B cell (primary cell): ENCODE results near the gene FRG2B. TPM values are rescaled to one million over a fixed set of nuclear protein-coding genes. Genes with fewer than 3 reads are reported as not detected.
"Not testable (repeated sequence)": the region's sequence is repeated elsewhere in the genome, so short reads cannot be mapped to it uniquely, and the experiment has no call there.

Experiments
- ATAC-seq: fragments of 200-7000 bp; cut with Tn5 transposase; one replicate; pipeline ENCODE4 v1.10.0; 2021; ENCODE audit warnings: low read depth, mild to moderate bottlenecking, moderate number of reproducible peaks, moderate library complexity
- CTCF ChIA-PET: fragments of 350-600 bp; sonication (Branson Sonifier 250); formaldehyde crosslinking; loops from one replicate; lab custom pipeline; 2021; ENCODE audit warnings: antibody characterized with exemption, inconsistent platforms; lab: Charles Lee
- POLR2A ChIA-PET: fragments of 350-600 bp; sonication (Branson Sonifier 250); formaldehyde crosslinking; loops from one replicate; lab custom pipeline; 2021; ENCODE audit warnings: antibody characterized with exemption; lab: Charles Lee
- DNase-seq: peaks from one replicate; pipeline ENCODE4 v3.0.0; 2013
- H2AFZ ChIP-seq: 2 replicates; pipeline ENCODE4 v1.6.1; 2012; ENCODE audit warnings: mild to moderate bottlenecking, low read depth, low read length; ENCODE audit not compliant: insufficient read depth, poor library complexity, severe bottlenecking
- H3K27ac ChIP-seq, 2 donors: 1 replicate in 1 of 2; 2 replicates in 1 of 2; pipeline ENCODE4 v1.5.1; 2012 to 2013; ENCODE audit warnings: low read length in 2 of 2, mild to moderate bottlenecking in 2 of 2, moderate library complexity in 1 of 2
- H3K27me3 ChIP-seq, 4 experiments: fragments of 200-600 bp in 1 of 4; sonication (generic) in 1 of 4; replicated peaks in 1 of 4; 1 replicate in 2 of 4; 2 replicates in 2 of 4; pipeline versions ENCODE4 v1.6.1 to v1.7.0; 2013 to 2016; ENCODE audit warnings: low read length in 3 of 4, mild to moderate bottlenecking in 2 of 4, mixed read lengths in 1 of 4, moderate library complexity in 1 of 4; ENCODE audit not compliant: insufficient read depth in 4 of 4, control insufficient read depth in 3 of 4; ENCODE audit errors: control extremely low read depth in 1 of 4
- H3K36me3 ChIP-seq, 2 experiments: replicated peaks in 1 of 2; 1 replicate in 1 of 2; 2 replicates in 1 of 2; pipeline versions ENCODE4 v1.6.1 to v1.7.1; 2013; ENCODE audit warnings: low read length in 1 of 2; ENCODE audit not compliant: insufficient read depth in 2 of 2, control insufficient read depth in 1 of 2; ENCODE audit errors: control extremely low read depth in 1 of 2, extremely low read depth in 1 of 2
- H3K4me1 ChIP-seq, 2 donors: fragments of 200-600 bp in 1 of 2; sonication (generic) in 1 of 2; 1 replicate in 1 of 2; 2 replicates in 1 of 2; pipeline versions ENCODE4 v1.5.1 to v1.6.1; 2013 to 2017; ENCODE audit warnings: low read length in 2 of 2; ENCODE audit not compliant: control insufficient read depth in 2 of 2, insufficient read depth in 2 of 2
- H3K4me2 ChIP-seq: replicated peaks from 2 replicates; pipeline ENCODE3; 2012; ENCODE audit warnings: mild to moderate bottlenecking, low read depth, low read length; ENCODE audit not compliant: poor library complexity, severe bottlenecking
- H3K4me3 ChIP-seq, 5 experiments: fragments of 200-600 bp in 1 of 5; sonication (generic) in 1 of 5; 1 replicate in 3 of 5; 2 replicates in 2 of 5; pipeline versions ENCODE4 v1.5.1 to v1.7.0; 2011 to 2016; ENCODE audit warnings: low read length in 4 of 5, mild to moderate bottlenecking in 4 of 5, low read depth in 2 of 5, control low read depth in 1 of 5, moderate library complexity in 1 of 5; ENCODE audit not compliant: insufficient read depth in 1 of 5; ENCODE audit errors: control extremely low read depth in 1 of 5, extremely low read depth in 1 of 5
- H3K79me2 ChIP-seq: fragments of 200-600 bp; sonication (generic); one replicate; pipeline ENCODE4 v1.6.0; 2016; ENCODE audit warnings: low read length; ENCODE audit not compliant: control insufficient read depth, insufficient read depth
- H3K9ac ChIP-seq: fragments of 200-600 bp; sonication (generic); 2 replicates; pipeline ENCODE4 v1.6.1; 2017; ENCODE audit warnings: mild to moderate bottlenecking, low read length, moderate library complexity
- H3K9me3 ChIP-seq, 3 donors: one replicate each; pipeline versions ENCODE4 v1.6.1 to v1.7.1; 2013; ENCODE audit warnings: low read length in 2 of 3; ENCODE audit not compliant: control insufficient read depth in 2 of 3, insufficient read depth in 1 of 3; ENCODE audit errors: control extremely low read depth in 1 of 3
- H4K20me1 ChIP-seq: 2 replicates; pipeline ENCODE4 v1.6.0; 2012; ENCODE audit warnings: mild to moderate bottlenecking, low read length; ENCODE audit not compliant: insufficient read depth, control insufficient read depth, poor library complexity, severe bottlenecking
- H3K27ac Mint-ChIP-seq: one replicate; pipeline ENCODE4 v1.8.0; 2021; ENCODE audit warnings: mixed read lengths
- H3K27me3 Mint-ChIP-seq: one replicate; pipeline ENCODE4 v1.8.0; 2021; ENCODE audit warnings: mixed read lengths
- H3K4me1 Mint-ChIP-seq: one replicate; pipeline ENCODE4 v1.8.0; 2021; ENCODE audit warnings: mixed read lengths
- H3K4me3 Mint-ChIP-seq: one replicate; pipeline ENCODE4 v1.8.0; 2021; ENCODE audit warnings: mixed read lengths
- H3K9me3 Mint-ChIP-seq: one replicate; pipeline ENCODE4 v1.8.0; 2022; ENCODE audit warnings: mixed read lengths; ENCODE audit not compliant: insufficient read depth
- CTCF ChIP-seq: fragments of 200-600 bp; IDR thresholded peaks from one replicate; pipeline ENCODE4 v1.8.0; 2022; ENCODE audit warnings: antibody characterized with exemption, mild to moderate bottlenecking
- EZH2 ChIP-seq: IDR thresholded peaks from 2 replicates; pipeline ENCODE4 v1.6.1; 2012; ENCODE audit warnings: borderline replicate concordance, low read depth, mild to moderate bottlenecking, moderate library complexity, low read length; ENCODE audit not compliant: insufficient read depth, poor library complexity, severe bottlenecking
- WGBS: methylation state at CpG from one replicate; pipeline ENCODE4 v1.1.5; 2013; ENCODE audit warnings: missing lambda C conversion rate; ENCODE audit not compliant: insufficient coverage; 5-methylcytosine and 5-hydroxymethylcytosine counted together
- intact Hi-C: fragments of 100-400 bp; cut with micrococcal nuclease; formaldehyde crosslinking; loops from one replicate; pipeline ENCODE4 v1.10.0; 2022
- polyA plus RNA-seq: library from polyadenylated mRNA; depleted of rRNA; stranded (reverse); fragments of >200 nt; gene quantifications from 2 replicates; pipeline ENCODE4 v1.2.3, GENCODE V29; 2012
- total RNA-seq, 2 donors: library from RNA; stranded (reverse); fragments of 120-200 nt in 1 of 2; gene quantifications; 1 replicate in 1 of 2; 2 replicates in 1 of 2; pipeline versions ENCODE4 v1.2.3 to v1.2.4, GENCODE V29; 2013 to 2022

FRG2B gene
- total and polyA plus RNA-seq, 2 donors (not counting 1 experiment from before 2014, with no cell fraction given): not detected

DNA sequence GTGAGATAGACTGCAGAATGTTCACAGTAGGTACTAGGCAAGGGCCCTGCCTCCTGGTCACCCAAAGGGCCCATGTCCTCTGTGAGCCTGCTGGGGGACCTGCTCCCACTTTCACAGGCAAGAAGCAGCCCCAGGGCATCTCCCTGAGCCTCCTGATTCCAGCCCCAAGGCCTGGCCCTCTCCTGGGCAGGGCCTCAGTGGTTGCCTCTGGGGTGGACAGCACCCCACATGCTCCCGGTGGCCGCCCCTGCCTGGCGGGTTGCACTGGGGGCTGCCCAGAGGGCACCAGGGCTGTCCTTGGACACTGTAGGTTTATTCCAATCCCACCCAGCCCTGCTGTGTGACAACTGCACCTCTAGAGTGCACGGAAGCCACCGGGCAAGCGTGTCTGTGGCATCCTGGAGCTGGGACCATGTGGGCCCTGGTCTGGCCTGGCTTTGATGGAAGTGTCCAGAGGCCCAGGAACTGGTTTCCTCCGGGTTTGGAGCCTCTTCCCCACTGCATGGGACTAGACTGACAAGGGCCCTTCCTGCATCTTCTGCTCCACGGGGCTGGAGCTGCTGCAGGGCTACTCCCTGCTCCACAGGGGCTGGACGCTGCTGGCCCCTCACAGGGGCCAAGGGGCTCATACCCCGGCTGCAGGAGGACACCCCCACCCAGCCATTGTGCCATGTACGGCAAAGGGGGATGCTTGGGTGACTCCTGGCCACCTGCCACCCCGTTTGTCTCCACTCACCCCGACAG is 36.2 kb downstream of the FRG2B start:
- ATAC-seq: no peak

DNA sequence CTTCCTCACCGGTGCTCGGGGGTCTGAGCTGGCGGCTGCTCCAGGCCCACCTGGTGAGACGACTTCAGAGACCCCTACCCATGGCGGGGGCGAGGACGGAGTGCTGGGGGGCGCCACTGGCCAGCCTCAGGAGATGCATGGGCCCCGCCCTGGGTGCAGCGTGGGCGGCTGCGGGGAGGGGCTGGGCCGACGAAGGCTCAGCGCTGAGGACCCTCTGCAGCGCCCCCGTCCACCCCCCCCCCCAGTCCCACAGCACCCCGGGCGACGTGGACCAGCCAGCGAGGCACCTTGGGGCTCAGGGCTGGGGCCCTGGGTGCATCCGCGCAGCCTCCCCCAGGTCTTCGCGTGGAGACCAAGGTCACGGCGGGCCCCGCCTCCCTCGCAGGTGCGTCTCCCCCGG is 49.6 kb downstream of the FRG2B start:
- H3K79me2 ChIP-seq, H3K4me1 Mint-ChIP-seq, H3K36me3 ChIP-seq, intact Hi-C loops, DNase-seq, H3K27ac ChIP-seq, H3K27me3 Mint-ChIP-seq, H3K27me3 ChIP-seq, H3K9me3 Mint-ChIP-seq, H3K4me3 ChIP-seq, H3K4me3 Mint-ChIP-seq, POLR2A ChIA-PET, H3K4me1 ChIP-seq, H4K20me1 ChIP-seq, H3K4me2 ChIP-seq, H3K9ac ChIP-seq, H2AFZ ChIP-seq, ATAC-seq, CTCF ChIA-PET, H3K27ac Mint-ChIP-seq: not testable (repeated sequence)
- peaks cover 3 to 14% (median 11%) of the 10 kb centered on the region in 3 donors for H3K9me3 ChIP-seq
- no CpG with 5 or more reads among the region's 31 CpGs for WGBS

More for the DNA sequence above, 36.2 kb downstream of the FRG2B start:
- no peaks in the 10 kb centered on the region for H3K79me2 ChIP-seq
- no peaks in the 10 kb centered on the region for H4K20me1 ChIP-seq
- H3K36me3 ChIP-seq: no peaks in the 10 kb centered on the region
- intact Hi-C loops: no loop called here
- no peak overlapping the region for H3K4me3 ChIP-seq
- peaks cover 0 to 3% (median 0%) of the 10 kb centered on the region in 3 donors for H3K9me3 ChIP-seq
- Mint-ChIP-seq H3K27me3 (peaks cover 29% of the 10 kb centered on the region), H3K4me1 (no peaks in the 10 kb centered on the region), H3K4me3 (no peak overlapping the region), H3K27ac (no peak overlapping the region), H3K9me3 (peaks cover 4% of the 10 kb centered on the region)
- H3K27me3 ChIP-seq: no peaks in the 10 kb centered on the region
- WGBS: 83% methylated on average over 13 of the region's 13 CpGs
- no peak for TF ChIP-seq EZH2
- TF ChIP-seq CTCF: no peak
- DNase-seq: no peak
- no peak overlapping the region for H3K4me2 ChIP-seq
- no peak overlapping the region for H2AFZ ChIP-seq
- H3K27ac ChIP-seq: no peak overlapping the region
- CTCF ChIA-PET: no interaction called here
- POLR2A ChIA-PET: no interaction called here
- H3K9ac ChIP-seq: no peak overlapping the region
- no peaks in the 10 kb centered on the region for H3K4me1 ChIP-seq

Other genes starting within 250 kb of the FRG2B start
- 23.5 and 24.9 TPM in 2 replicates for gene PAOX, start 247.5 kb downstream of the FRG2B start, total RNA-seq
- 21.1 and 24.3 TPM in 2 replicates for gene PAOX, start 247.5 kb downstream of the FRG2B start, polyA plus RNA-seq
- 85.1 and 90.0 TPM in 2 replicates for gene MTG1, start 232.6 kb downstream of the FRG2B start, total RNA-seq
- gene MTG1, start 232.6 kb downstream of the FRG2B start, polyA plus RNA-seq: 117 and 170 TPM in 2 replicates
- gene SPRN, start 202.2 kb downstream of the FRG2B start, total RNA-seq: not detected in 2 replicates
- gene SPRN, start 202.2 kb downstream of the FRG2B start, polyA plus RNA-seq: not detected in 2 replicates
- gene SCART1, start 172.8 kb downstream of the FRG2B start, total RNA-seq: 4.7 and 7.3 TPM in 2 replicates
- gene SCART1, start 172.8 kb downstream of the FRG2B start, polyA plus RNA-seq: 3.0 and 4.1 TPM in 2 replicates
- 1.3 and 2.1 TPM in 2 replicates for gene CYP2E1, start 99.4 kb downstream of the FRG2B start, total RNA-seq
- gene CYP2E1, start 99.4 kb downstream of the FRG2B start, polyA plus RNA-seq: 1.1 and 1.7 TPM in 2 replicates
- gene SYCE1, start 61.2 kb downstream of the FRG2B start, total RNA-seq: not detected in 2 replicates
- gene SYCE1, start 61.2 kb downstream of the FRG2B start, polyA plus RNA-seq: 0.10 and 0.42 TPM in 2 replicates